ENCODE data around the gene DZIP3.
"Not testable (repeated sequence)": the region's sequence is repeated elsewhere in the genome, so short reads cannot be mapped to it uniquely, and the experiment has no call there.

The DZIP3 gene

GRCh38 chr3:108602249-108602934 lies 12.9 kb downstream of the DZIP3 start:
- DNase-seq (ENCODE audit: low spot score) = peak; percentile 72

- DNase-seq (ENCODE audit: low spot score) = no peak
Observed at GRCh38 chr3:108602935-108603294, 13.4 kb downstream of the DZIP3 start.

GRCh38 chr3:108603691-108604090 lies 14.2 kb downstream of the DZIP3 start:
- no peak for DNase-seq (ENCODE audit: low spot score)

- no peak for DNase-seq (ENCODE audit: low spot score)
Observed at GRCh38 chr3:108605028-108605427, 15.5 kb downstream of the DZIP3 start.

GRCh38 chr3:108605491-108605890 lies 16.0 kb downstream of the DZIP3 start:
- DNase-seq (ENCODE audit: low spot score) = no peak

- DNase-seq (ENCODE audit: low spot score) = no peak
Observed at GRCh38 chr3:108608750-108609149, 19.2 kb downstream of the DZIP3 start.

GRCh38 chr3:108610651-108611050 lies 21.1 kb downstream of the DZIP3 start:
- DNase-seq (ENCODE audit: low spot score) = no peak

GRCh38 chr3:108616090-108616489 lies 26.6 kb downstream of the DZIP3 start:
- not testable (repeated sequence) for DNase-seq (ENCODE audit: low spot score)

GRCh38 chr3:108620250-108620649 lies 30.7 kb downstream of the DZIP3 start:
- no peak for DNase-seq (ENCODE audit: low spot score)

GRCh38 chr3:108623504-108623903 lies 34.0 kb downstream of the DZIP3 start:
- no peak for DNase-seq (ENCODE audit: low spot score)

- no peak for DNase-seq (ENCODE audit: low spot score)
Observed at GRCh38 chr3:108629974-108630373, 40.5 kb downstream of the DZIP3 start.

GRCh38 chr3:108642526-108642925 lies 53.0 kb downstream of the DZIP3 start:
- no peak for DNase-seq (ENCODE audit: low spot score)

- no peak for DNase-seq (ENCODE audit: low spot score)
Observed at GRCh38 chr3:108645364-108645763, 55.8 kb downstream of the DZIP3 start.

- DNase-seq (ENCODE audit: low spot score) = not testable (repeated sequence)
Observed at GRCh38 chr3:108655664-108656063, 66.1 kb downstream of the DZIP3 start.

GRCh38 chr3:108661699-108662098 lies 72.2 kb downstream of the DZIP3 start:
- DNase-seq (ENCODE audit: low spot score) = no peak

GRCh38 chr3:108662142-108662738 lies 72.7 kb downstream of the DZIP3 start:
- DNase-seq (ENCODE audit: low spot score) = peak; percentile 88

- DNase-seq (ENCODE audit: low spot score) = peak; percentile 10
Observed at GRCh38 chr3:108664266-108664665, 74.7 kb downstream of the DZIP3 start.

- no peak for DNase-seq (ENCODE audit: low spot score)
Observed at GRCh38 chr3:108667312-108667711, 77.8 kb downstream of the DZIP3 start.

GRCh38 chr3:108669208-108669607 lies 79.7 kb downstream of the DZIP3 start:
- DNase-seq (ENCODE audit: low spot score) = no peak

GRCh38 chr3:108672701-108673100 lies 83.2 kb downstream of the DZIP3 start:
- no peak for DNase-seq (ENCODE audit: low spot score)

GRCh38 chr3:108673988-108674661 lies 84.6 kb downstream of the DZIP3 start:
- no peak for DNase-seq (ENCODE audit: low spot score)

- no peak for DNase-seq (ENCODE audit: low spot score)
Observed at GRCh38 chr3:108677811-108678210, 88.3 kb downstream of the DZIP3 start.

GRCh38 chr3:108692286-108692685 lies 102.8 kb downstream of the DZIP3 start:
- DNase-seq (ENCODE audit: low spot score) = not testable (repeated sequence)

All from Ammon's horn (tissue), 1 donor.